Measurements from ENCODE around the gene RNF34. TPM values are rescaled to one million over a fixed set of nuclear protein-coding genes. Genes with fewer than 3 reads are reported as not detected.

RNF34 gene
- total RNA-seq, 2 experiments from 2014 or later, result 85.4 to 145 TPM

DNA sequence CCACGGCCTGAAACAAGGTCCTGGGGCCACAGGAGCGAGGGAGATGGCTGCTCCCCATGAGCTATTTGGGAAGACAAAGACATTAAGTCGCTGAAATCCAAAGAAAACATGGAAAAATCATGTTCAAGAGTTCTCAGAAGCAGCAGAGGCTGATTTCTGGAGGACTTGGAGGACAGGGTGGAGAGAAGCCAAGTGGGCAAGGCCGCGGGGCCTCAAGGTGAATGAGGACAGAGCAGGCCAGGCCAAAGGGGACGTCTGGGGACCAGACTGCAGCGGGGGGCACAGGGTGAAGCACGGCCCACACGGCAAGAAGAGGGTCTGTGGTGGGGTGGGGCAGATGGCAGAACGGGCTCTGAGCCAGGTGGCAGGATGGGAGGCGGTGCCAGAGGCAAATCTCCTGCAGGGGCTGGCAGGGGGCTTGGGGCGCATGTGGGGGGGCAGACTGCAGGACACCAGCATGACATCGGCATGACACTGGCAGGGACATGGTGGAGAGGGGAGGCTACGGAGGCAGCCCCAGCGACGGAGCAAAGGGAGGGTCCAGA lies 48.9 kb downstream of the RNF34 start:
- Histone ChIP-seq H3K4me1 (ENCODE audit: insufficient read depth, low read length, poor library complexity, severe bottlenecking) (no peaks in the 10 kb centered on the region), H3K27ac (ENCODE audit: low read depth, low read length, poor library complexity, severe bottlenecking) (no peak overlapping the region), H3K4me2 (ENCODE audit: low read length) (no peak overlapping the region), H3K36me3 (ENCODE audit: insufficient read depth, low read length) (peaks cover 75% of the 10 kb centered on the region), H2AFZ (ENCODE audit: low read length) (no peak overlapping the region), H3K9me2 (ENCODE audit: insufficient read depth, low read length) (no peaks in the 10 kb centered on the region), H3K79me2 (ENCODE audit: insufficient read depth, low read depth, low read length) (0 out of 2 replicates have a peak, but pooled peaks cover 4% of the 10 kb centered on the region), H4K20me1 (ENCODE audit: insufficient read depth, low read length) (no peaks in the 10 kb centered on the region), H3K4me3 (ENCODE audit: low read depth, low read length, poor library complexity, severe bottlenecking) (no peak overlapping the region), H3K9me3 (ENCODE audit: low read length) (no peaks in the 10 kb centered on the region)
- no TSS peak for BruUV-seq (replicated peaks)
- POLR2A ChIA-PET, result interaction anchor here (0.7 kb wide), 1 partner anchor 114 kb away, joined by 3 read pairs; no protein-coding TSS in a partner anchor
- no peak for DNase-seq (ENCODE audit: low spot score)
- intact Hi-C loops (cut with micrococcal nuclease; ENCODE audit: unreplicated experiment), result no loop called here
- CTCF ChIA-PET (ENCODE audit: unreplicated experiment), result no interaction called here
- no peak for TF ChIP-seq EZH2phosphoT487 (IDR thresholded peaks at IDR 0.05; ENCODE audit: borderline replicate concordance, low read depth, low read length)
- TF ChIP-seq, protein P1, sequence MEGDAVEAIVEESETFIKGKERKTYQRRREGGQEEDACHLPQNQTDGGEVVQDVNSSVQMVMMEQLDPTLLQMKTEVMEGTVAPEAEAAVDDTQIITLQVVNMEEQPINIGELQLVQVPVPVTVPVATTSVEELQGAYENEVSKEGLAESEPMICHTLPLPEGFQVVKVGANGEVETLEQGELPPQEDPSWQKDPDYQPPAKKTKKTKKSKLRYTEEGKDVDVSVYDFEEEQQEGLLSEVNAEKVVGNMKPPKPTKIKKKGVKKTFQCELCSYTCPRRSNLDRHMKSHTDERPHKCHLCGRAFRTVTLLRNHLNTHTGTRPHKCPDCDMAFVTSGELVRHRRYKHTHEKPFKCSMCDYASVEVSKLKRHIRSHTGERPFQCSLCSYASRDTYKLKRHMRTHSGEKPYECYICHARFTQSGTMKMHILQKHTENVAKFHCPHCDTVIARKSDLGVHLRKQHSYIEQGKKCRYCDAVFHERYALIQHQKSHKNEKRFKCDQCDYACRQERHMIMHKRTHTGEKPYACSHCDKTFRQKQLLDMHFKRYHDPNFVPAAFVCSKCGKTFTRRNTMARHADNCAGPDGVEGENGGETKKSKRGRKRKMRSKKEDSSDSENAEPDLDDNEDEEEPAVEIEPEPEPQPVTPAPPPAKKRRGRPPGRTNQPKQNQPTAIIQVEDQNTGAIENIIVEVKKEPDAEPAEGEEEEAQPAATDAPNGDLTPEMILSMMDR (conservative IDR thresholded peaks at IDR 0.05; ENCODE audit: low read length), result no peak

DNA sequence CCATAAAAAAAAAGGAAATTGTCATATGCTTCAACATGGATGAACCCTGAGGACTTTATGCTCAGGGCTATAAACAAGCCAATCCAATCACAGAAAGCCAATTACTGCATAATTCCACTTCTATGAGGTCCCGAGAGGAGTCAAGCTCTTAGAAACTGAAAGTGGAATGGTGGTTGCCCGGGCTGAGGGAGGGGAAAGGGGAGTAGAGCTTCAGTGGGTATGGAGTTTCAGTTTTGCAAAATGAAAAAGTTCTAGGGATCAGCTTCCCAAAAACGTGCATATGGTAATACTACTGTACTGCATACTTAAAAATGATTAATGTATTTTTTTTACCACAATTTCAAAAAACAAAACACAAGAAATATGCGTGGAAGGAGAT lies 52.0 kb downstream of the RNF34 start:
- CTCF ChIA-PET (ENCODE audit: unreplicated experiment), result no interaction called here
- H2AFZ ChIP-seq (ENCODE audit: low read length), result no peak overlapping the region
- TF ChIP-seq, protein P1 (conservative IDR thresholded peaks at IDR 0.05; ENCODE audit: low read length), result no peak
- no peak for TF ChIP-seq EZH2phosphoT487 (IDR thresholded peaks at IDR 0.05; ENCODE audit: borderline replicate concordance, low read depth, low read length)

DNA sequence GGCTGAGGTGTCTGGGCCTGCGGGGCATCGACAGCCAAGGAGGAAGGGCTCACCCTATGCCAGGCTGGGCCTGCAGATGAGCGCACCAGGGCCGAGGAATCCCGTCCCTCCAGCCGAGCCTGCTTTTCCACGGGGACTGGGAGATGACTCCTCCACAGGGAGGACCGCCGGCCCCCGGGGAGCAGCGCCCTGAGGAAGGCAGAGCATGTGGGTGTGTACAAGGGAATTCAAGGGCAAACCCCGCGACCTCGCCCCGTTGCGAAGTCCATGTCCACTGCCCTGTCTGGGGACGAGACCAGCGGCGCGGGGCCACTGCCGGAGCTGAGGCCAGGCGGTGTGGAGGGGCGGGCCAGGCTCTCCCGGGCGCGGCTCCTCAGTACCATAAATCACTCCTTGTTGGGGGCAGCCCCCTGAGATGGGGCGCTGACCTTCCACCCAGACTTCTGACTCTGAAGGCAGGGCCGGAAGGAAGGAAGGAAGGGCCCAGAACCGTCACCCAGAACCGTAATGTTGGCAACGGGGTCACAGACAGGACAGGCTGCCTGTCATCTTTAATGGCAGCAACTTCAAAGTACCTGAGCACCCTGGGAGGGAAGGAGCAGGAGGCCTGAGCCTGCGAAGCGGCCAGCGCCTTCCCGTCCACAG lies 52.5 kb downstream of the RNF34 start:
- POLR2A ChIA-PET, result no interaction called here
- no peak overlapping the region for H2AFZ ChIP-seq (ENCODE audit: low read length)
- DNase-seq (ENCODE audit: low spot score), result no peak
- H3K4me2 ChIP-seq (ENCODE audit: low read length), result no peak overlapping the region
- H3K9me2 ChIP-seq (ENCODE audit: insufficient read depth, low read length), result no peaks in the 10 kb centered on the region
- no peaks in the 10 kb centered on the region for H3K9me3 ChIP-seq (ENCODE audit: low read length)
- H3K79me2 ChIP-seq (ENCODE audit: insufficient read depth, low read depth, low read length), result peaks cover 36% of the 10 kb centered on the region; the same call in 1 of the 2 replicates
- peaks cover 52% of the 10 kb centered on the region for H3K36me3 ChIP-seq (ENCODE audit: insufficient read depth, low read length)
- BruUV-seq (replicated peaks), result no TSS peak
- intact Hi-C loops (cut with micrococcal nuclease; ENCODE audit: unreplicated experiment), result no loop called here
- no peak overlapping the region for H3K27ac ChIP-seq (ENCODE audit: low read depth, low read length, poor library complexity, severe bottlenecking)
- no peak overlapping the region for H3K4me3 ChIP-seq (ENCODE audit: low read depth, low read length, poor library complexity, severe bottlenecking)
- TF ChIP-seq, protein P1 (conservative IDR thresholded peaks at IDR 0.05; ENCODE audit: low read length), result no peak
- TF ChIP-seq EZH2phosphoT487 (IDR thresholded peaks at IDR 0.05; ENCODE audit: borderline replicate concordance, low read depth, low read length), result no peak
- H3K4me1 ChIP-seq (ENCODE audit: insufficient read depth, low read length, poor library complexity, severe bottlenecking), result no peaks in the 10 kb centered on the region
- no peaks in the 10 kb centered on the region for H4K20me1 ChIP-seq (ENCODE audit: insufficient read depth, low read length)
- CTCF ChIA-PET (ENCODE audit: unreplicated experiment), result no interaction called here

More for the DNA sequence above, 52.0 kb downstream of the RNF34 start:
- H3K27ac ChIP-seq (ENCODE audit: low read depth, low read length, poor library complexity, severe bottlenecking), result no peak overlapping the region
- no peaks in the 10 kb centered on the region for H3K9me3 ChIP-seq (ENCODE audit: low read length)
- no peak for DNase-seq (ENCODE audit: low spot score)
- no TSS peak for BruUV-seq (replicated peaks)
- no peak overlapping the region for H3K4me3 ChIP-seq (ENCODE audit: low read depth, low read length, poor library complexity, severe bottlenecking)
- no peaks in the 10 kb centered on the region for H3K4me1 ChIP-seq (ENCODE audit: insufficient read depth, low read length, poor library complexity, severe bottlenecking)
- no peaks in the 10 kb centered on the region for H3K9me2 ChIP-seq (ENCODE audit: insufficient read depth, low read length)
- H3K4me2 ChIP-seq (ENCODE audit: low read length), result no peak overlapping the region
- POLR2A ChIA-PET, result no interaction called here
- intact Hi-C loops (cut with micrococcal nuclease; ENCODE audit: unreplicated experiment), result no loop called here
- peaks cover 31% of the 10 kb centered on the region; the same call in 1 of the 2 replicates for H3K79me2 ChIP-seq (ENCODE audit: insufficient read depth, low read depth, low read length)
- H3K36me3 ChIP-seq (ENCODE audit: insufficient read depth, low read length), result peaks cover 53% of the 10 kb centered on the region
- H4K20me1 ChIP-seq (ENCODE audit: insufficient read depth, low read length), result no peaks in the 10 kb centered on the region

All from OCI-LY7 (cell line).